ENCODE results near the gene ZACN.

ZACN gene

DNA sequence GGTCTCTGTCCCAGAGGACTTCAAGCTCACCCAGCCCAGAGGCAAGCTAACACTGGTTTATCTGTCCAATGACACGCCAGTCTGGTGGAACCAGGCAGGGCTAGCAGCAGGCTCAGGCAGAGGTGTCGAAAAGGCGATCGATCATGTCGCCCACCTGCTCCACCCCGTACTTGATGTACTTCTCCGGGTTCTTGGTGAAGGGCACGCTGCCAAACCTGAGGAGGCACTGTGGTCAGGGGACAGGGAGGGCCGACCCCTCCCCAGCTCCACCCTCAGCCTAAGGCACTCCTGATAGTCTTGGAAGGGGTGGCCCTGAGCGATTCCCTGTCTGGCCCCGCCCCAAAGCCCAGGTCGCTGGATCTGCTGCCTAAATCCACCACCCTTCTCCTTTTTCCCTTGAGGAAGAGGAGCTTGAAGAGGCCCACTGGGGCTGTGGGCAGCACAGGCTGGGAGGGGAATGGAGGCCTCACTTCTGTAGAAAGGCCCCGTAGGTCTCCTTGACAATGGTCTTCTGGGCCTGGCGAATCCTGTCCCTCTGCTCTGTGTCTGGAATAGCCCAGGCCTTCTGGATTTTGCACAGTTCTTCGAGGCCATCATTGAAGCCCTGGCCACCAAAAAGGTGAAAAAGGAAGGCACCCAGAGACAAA is 4.7 kb downstream of the ZACN start:
- no peak for DNase-seq

DNA sequence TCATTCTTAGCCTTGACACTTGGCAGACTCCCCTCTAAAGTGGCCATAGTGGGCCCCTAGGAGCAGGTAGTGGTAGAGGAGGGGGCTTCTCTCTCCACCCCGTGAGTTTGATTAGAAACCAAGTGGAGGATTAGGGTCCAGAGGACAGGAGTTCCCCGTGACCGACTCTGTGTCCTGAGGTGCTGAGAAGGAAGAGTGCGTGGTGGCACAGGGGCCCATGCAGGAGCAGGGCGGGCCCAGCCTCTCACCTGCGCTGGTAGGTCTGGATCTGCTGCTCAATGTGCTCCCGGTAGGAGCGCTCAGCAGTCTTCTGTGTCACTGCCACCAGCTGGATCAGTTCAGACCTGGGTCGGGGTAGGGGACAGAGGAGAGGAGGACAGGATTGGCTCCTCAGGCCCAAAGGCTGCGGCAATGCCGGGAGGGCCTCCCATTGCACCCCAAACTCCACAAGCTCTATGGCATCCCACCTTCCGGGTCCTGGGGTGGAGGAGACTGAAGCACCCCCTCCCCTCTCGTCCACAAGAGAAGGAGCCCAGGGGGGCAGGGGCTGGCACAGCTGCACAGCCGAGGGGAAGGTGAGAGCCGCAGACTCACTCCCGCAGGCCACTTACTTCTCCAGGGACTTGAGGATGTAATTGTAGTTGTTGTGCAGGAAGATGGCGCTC is 6.2 kb downstream of the ZACN start:
- DNase-seq: no peak

GRCh38 chr17:76085731-76086366 is 6.9 kb downstream of the ZACN start:
- DNase-seq: no peak

DNA sequence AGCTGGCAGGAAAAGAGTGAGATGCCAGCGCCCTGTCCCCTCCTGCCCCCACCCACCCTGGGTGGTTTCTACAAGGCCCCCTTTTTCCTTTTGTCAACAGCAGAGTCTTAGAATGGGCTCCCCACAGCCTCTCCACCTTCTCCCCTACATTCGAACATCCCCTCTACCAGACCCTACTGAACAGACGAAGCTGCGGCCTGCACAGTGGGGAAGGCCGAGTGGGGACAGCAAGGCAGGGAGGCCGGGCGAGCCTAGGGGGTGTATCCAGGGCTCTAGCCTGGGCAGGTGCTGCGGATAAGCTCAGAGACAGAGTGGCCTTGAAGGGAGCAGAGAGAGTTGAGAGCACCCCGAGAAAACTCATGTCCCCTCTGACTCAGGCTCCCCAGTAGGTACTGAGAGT is 7.4 kb downstream of the ZACN start:
- DNase-seq: no peak

DNA sequence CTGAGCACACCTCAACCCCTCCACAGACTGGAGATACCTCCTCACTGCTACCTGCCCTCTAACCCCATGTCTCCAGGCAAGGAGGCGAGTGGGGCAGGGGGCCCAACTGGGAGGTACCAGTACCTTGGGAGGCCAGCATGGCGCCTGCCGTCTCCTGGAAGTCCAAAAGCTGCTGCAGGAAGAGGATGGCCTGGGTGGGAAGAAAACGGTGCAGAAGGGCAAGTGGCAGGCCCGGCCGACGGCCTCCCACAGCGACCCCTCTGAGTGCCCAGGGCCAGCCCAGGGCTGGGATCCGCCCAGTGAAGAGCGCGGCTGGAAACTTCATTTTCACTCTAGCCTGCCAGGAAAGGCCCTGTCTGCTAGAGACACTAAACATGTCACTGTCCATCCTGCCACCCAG is 8.5 kb downstream of the ZACN start:
- DNase-seq: no peak

- DNase-seq: no peak
Measured at GRCh38 chr17:76088041-76088867, 9.3 kb downstream of the ZACN start.

DNA sequence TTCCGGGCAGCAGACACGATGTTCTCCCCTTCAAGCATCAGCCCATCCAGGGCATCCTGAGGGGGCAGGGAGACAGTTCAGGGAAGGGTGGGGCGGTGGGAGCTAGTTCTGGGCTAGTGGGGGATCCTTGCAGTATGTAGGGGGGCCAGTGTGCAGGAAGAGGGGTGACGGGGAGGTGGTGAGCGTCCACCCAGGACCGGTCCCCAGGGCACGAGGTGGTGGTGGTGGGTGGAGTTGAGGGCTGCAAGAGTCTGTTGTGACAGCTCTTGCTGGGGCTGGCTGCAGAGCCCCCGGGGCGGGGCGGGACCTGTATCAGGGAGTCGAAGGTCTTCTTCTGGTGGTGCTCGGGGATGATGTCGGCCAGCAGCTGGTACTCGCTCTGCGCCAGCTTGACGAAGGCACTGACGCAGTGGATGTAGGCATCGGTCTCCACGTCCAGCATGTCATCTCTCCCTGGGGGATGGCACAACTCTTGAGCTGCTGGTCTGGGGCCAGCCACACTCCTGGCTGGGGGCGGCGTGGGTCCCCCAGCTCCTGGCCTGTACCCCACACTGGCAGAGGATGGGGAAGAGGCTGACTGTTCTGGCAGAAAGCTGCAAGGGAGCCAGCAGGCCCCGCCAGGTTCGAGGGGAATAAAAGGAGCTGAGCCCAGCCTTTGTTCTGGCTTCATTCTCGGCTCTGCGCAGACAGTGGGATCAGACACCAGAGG is 10.0 kb downstream of the ZACN start:
- DNase-seq: no peak

GRCh38 chr17:76089680-76090516 is 10.9 kb downstream of the ZACN start:
- DNase-seq: no peak

- no peak for DNase-seq
Measured at GRCh38 chr17:76090517-76091129, 11.6 kb downstream of the ZACN start.

DNA sequence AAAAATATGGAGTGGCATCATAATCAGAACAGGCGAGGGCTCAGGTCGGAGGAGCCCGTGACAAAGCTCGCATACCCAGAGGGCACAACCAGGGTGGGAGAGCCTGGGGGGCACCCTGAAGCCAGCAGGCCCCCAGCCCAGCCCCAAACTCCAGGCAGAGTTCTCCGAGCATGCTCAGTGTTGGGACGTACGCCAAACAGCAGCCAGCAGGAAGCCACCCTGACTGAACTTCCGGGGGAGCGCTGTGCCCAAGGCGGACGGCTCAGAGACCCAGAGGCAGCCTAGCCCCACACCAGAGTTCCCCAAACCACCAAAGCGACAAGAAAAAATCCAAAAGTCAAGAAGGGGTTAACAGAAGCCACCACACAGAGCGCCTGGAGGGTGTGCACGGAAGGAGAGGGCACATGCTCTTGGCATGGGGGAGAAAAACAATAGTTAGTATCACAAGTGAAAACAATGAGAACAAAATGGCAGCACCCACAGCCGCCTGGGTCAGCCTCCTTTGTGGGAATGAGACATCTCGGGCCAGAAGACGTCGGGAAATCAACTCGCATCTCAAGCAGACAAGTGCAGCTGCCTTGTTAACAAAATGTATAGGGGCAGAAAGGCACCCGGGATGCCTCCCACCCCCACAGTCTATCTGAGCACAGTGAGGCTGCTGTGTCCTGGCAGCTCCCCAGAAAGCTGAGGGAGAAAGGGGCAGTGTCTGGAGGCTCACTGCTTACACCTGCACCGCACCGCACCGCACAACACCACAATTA is 12.7 kb downstream of the ZACN start:
- DNase-seq: no peak

DNA sequence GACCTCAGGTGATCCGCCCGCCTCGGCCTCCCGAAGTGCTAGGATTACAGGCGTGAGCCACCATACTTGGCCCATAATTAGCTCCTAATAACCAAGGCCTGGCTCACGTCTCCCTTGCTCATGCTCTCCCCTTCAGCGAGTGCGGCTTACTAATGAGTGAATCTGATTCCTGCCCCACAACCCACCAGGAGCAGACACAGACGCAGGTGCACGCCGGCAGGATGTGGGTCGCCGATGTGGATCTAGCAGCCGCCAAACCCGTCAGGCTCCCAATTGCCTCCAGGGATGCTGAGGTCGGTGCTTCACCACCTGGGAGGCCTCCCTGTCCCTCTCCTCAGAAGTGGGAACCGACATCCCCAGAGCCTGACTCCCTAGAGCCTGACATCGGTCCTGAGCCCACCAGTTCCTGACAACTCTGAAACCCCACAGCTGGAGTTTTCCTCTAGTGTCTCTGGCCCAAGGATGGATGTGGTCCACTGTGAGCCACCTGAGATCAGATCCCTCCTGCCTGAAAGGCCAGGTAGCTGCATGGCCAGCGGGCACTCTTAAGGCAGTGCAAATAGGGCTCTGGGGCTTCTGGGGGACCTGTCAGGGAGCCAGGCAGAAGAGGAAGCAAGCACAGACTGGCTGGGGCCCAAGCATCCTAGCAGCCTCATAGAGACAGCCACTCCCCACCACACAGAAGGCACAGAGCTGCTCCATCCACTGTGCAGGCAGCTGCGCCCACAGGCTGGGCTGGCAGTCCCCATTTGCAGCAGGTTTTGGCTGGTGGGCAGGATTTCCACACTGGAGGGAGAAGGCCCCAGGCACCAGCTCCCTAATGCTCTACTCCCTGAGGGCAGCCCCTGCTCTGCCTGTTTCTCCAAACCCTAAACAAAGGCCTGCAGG is 13.8 kb downstream of the ZACN start:
- no peak for DNase-seq

GRCh38 chr17:76094046-76094445 is 15.1 kb downstream of the ZACN start:
- DNase-seq: no peak

DNA sequence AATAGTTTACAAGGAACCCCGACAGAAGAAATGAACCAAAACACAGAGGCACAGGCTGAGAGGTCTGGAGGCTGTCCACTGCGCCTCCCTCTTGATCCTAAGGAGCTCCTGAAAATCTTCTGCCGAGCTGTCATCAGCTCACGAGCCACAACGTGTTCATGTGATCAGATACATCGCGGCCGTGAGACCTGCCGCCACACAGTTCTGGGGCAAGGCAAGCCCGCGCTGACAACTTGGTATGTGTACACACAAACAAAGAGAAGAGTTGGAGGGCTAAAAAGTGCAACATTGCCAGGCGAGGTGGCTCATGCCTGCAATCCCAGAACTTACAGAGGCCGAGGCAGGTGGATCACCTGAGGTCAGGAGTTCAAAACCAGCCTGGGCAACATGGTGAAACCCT is 17.0 kb downstream of the ZACN start:
- no peak for DNase-seq

GRCh38 chr17:76097716-76098295 is 18.8 kb downstream of the ZACN start:
- no peak for DNase-seq

DNA sequence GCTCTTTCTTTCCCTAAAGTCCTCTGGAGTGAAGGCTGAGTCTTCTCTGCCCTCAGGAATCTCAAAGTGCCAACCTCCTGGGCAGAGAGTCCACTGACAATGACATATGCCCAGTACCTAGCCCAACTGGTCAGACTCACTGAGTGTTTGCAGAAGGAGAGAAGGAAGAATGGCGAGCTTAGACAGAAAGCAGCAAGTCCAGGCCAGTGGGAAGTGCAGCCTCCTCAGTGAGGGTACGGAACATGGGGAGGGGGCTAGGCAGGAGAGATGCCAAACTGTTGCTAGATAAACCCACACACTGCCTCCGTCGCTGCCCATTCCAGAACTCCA is 23.9 kb downstream of the ZACN start:
- no peak for DNase-seq

DNA sequence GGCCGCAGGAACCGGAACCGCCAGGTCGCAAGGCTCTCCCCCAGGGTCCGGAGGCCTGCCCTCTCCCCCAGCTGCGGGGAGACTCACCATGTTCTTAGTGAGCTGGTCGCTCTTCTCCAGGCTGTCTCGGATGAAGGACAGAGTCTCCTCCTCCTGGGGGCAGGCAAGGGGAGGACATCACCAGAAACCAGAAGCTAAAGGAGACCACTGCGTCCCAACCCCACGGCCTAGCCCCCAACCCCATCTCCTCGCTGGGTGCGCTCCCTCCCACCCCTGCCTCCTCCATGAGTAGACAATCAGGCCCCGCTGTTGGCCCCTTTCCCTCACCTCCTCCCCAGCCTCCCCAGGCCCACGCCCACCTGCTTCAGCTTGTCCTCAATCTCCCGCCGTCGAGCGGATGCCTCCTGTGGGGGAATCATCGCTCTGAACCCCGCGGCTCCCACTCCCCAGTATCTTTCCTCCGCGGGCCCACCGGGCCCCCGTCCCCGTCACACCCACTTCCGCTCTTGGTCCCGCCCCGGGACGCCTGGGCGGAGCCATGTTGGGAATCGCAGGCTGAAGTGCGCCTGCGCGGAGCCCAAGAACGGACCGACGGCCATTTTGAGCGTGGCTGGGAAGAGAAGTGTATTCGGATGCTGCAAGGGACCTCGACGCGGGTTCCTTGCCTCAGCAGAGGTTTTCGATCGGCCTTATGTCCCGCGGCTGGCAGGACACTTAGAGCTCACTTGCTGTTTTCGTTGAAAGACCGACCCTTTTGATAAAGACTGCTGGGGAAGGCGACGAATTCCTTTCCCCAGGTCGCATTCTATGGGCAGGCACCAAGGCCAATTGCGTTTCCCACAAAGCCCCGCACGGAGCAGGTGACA is 24.5 kb downstream of the ZACN start, which contains the start of gene EXOC7:
EXOC7 (minus strand) TSS at position 514 of the 866 bp plus-strand sequence; CDS start at position 419, 95 bp downstream.
- peak; percentile 50 for DNase-seq

DNA sequence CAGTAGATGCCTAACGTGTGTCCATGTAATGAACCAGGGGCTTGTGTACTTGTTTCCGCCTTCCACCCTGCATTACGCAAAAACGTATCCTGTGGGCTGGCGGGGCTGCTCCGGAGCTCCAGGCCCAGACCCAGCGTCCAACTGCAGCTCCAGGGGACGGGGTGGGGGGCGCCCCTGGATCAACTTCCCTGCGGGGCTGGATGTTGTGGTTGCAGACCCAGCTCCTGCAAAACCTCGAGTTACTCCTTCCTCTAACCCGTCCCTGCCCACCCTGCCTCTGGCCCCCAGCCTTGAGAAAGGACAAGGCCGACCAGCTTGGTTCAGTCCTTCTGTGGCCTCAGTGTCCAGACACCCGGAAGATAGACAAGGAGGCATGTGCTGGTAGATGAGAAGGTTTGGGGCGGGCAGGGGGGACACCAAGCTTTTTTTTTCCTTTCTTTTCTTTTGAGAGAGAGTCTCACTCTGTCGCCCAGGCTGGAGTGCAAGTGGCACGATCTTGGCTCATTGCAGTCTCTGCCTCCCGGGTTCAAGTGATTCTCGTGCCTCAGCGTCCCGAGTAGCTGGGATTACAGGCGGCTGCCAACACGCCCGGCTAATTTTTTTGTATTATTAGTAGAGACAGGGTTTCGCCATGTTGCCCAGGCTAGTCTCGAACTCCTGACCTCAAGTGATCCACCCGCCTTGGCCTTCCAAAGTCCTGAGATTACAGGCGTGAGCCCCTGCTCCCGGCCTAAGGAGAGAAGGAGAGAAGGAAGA is 25.3 kb downstream of the ZACN start:
- no peak for DNase-seq

GRCh38 chr17:76104896-76105231 is 25.9 kb downstream of the ZACN start:
- DNase-seq: no peak
